ENCODE data around the gene CYP4F2.
"Not testable (repeated sequence)": the region's sequence is repeated elsewhere in the genome, so short reads cannot be mapped to it uniquely, and the experiment has no call there.

Gene CYP4F2

GRCh38 chr19:15897738-15898276, at the start of gene CYP4F2:
Gene CYP4F2, minus strand, starts transcription at chr19:15898074. Its CDS starts 463 bp downstream, at chr19:15897611.
- DNase-seq: peak; percentile 15

- no peak for DNase-seq
Observed at GRCh38 chr19:15945301-15945700, 47.4 kb upstream of the CYP4F2 start.

GRCh38 chr19:15944401-15944800, 46.5 kb upstream of the CYP4F2 start:
- no peak for DNase-seq

GRCh38 chr19:15937771-15938170, 39.9 kb upstream of the CYP4F2 start:
- no peak for DNase-seq

GRCh38 chr19:15936950-15937349, 39.1 kb upstream of the CYP4F2 start:
- DNase-seq: no peak

GRCh38 chr19:15936173-15936572, 38.3 kb upstream of the CYP4F2 start:
- DNase-seq: no peak

GRCh38 chr19:15935167-15935702, 37.4 kb upstream of the CYP4F2 start:
- no peak for DNase-seq

- no peak for DNase-seq
Observed at GRCh38 chr19:15934332-15935078, 36.6 kb upstream of the CYP4F2 start, which contains the start of gene CYP4F11. Gene CYP4F11, minus strand, starts transcription at chr19:15934529. Its CDS starts 121 bp downstream, at chr19:15934408.

- DNase-seq: not testable (repeated sequence)
Observed at GRCh38 chr19:15933761-15934331, 36.0 kb upstream of the CYP4F2 start.

- no peak for DNase-seq
Observed at GRCh38 chr19:15928321-15928720, 30.4 kb upstream of the CYP4F2 start.

GRCh38 chr19:15926484-15926883, 28.6 kb upstream of the CYP4F2 start:
- DNase-seq: no peak

- DNase-seq: no peak
Observed at GRCh38 chr19:15923702-15924101, 25.8 kb upstream of the CYP4F2 start.

- DNase-seq: no peak
Observed at GRCh38 chr19:15922021-15922420, 24.1 kb upstream of the CYP4F2 start.

GRCh38 chr19:15919243-15919642, 21.4 kb upstream of the CYP4F2 start:
- no peak for DNase-seq

GRCh38 chr19:15915109-15915508, 17.2 kb upstream of the CYP4F2 start:
- no peak for DNase-seq

GRCh38 chr19:15913830-15914229, 16.0 kb upstream of the CYP4F2 start:
- no peak for DNase-seq

- no peak for DNase-seq
Observed at GRCh38 chr19:15913384-15913783, 15.5 kb upstream of the CYP4F2 start.

- no peak for DNase-seq
Observed at GRCh38 chr19:15911599-15912235, 13.8 kb upstream of the CYP4F2 start.

GRCh38 chr19:15905026-15905425, 7.2 kb upstream of the CYP4F2 start:
- no peak for DNase-seq

- not testable (repeated sequence) for DNase-seq
Observed at GRCh38 chr19:15902898-15903297, 5.0 kb upstream of the CYP4F2 start.

GRCh38 chr19:15902254-15902653, 4.4 kb upstream of the CYP4F2 start:
- DNase-seq: no peak

- no peak for DNase-seq
Observed at GRCh38 chr19:15900504-15900903, 2.6 kb upstream of the CYP4F2 start.

GRCh38 chr19:15900032-15900431, 2.2 kb upstream of the CYP4F2 start:
- not testable (repeated sequence) for DNase-seq

All from hematopoietic multipotent progenitor cell treated with erythropoietin and hydrocortisone succinate and interleukin-3 and kit ligand, for 8 days (in vitro differentiated cells).